Mammary epithelial cell (primary cell): ENCODE results near the gene ANKDD1B.

Source experiments
- CTCF ChIP-seq, 2 donors: IDR thresholded peaks in 1 of 2; conservative IDR thresholded peaks in 1 of 2; 2 replicates each; pipeline ENCODE4 v1.5.1; 2011 to 2012; ENCODE audit warnings: inconsistent platforms in 2 of 2, low read length in 2 of 2, mild to moderate bottlenecking in 2 of 2, control low read depth in 1 of 2, low read depth in 1 of 2; ENCODE audit not compliant: insufficient read depth in 1 of 2; ENCODE audit errors: extremely low read depth in 1 of 2
- EZH2 ChIP-seq: IDR thresholded peaks from 2 replicates; pipeline ENCODE4 v1.6.1; 2012; ENCODE audit warnings: low read length, inconsistent platforms, borderline replicate concordance

GRCh38 chr5:75690669-75691068, 79.4 kb downstream of the ANKDD1B start:
- TF ChIP-seq CTCF (conservative IDR thresholded peaks at IDR 0.05 in 1 of 2, IDR thresholded peaks at IDR 0.05 in 1 of 2; ENCODE audit: extremely low read depth in 1 of 2, insufficient read depth in 1 of 2, low read depth in 1 of 2, low read length in 2 of 2) (no peak), EZH2 (no peak)
